ENCODE results near the gene ADCY2.

The ADCY2 gene

GRCh38 chr5:7745882-7746610, 350.1 kb downstream of the ADCY2 start:
- DNase-seq (ENCODE audit: low read depth), result no peak

DNA sequence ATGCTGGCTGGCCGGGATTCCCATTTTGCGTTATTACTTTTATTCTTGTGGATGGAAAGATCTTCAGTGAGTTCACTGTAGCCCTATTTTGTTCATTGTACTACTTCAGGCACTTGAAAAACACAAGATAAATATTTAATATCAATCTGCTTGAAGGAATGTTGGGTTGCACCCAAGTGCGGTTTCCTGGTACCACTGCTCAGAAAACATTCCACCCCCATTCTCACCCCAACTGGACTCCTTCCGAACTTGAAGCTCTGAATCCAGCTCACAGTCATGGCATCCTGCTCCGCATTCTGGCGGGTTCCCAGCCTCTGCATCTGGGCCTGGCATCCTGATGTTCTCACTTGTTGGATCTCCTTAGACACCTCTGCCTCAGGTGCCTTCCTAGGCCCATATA, 351.8 kb downstream of the ADCY2 start:
- DNase-seq (ENCODE audit: low read depth), result no peak

GRCh38 chr5:7749626-7750025, 353.7 kb downstream of the ADCY2 start:
- no peak for DNase-seq (ENCODE audit: low read depth)

- no peak for DNase-seq (ENCODE audit: low read depth)
These were observed 355.9 kb downstream of the ADCY2 start for GRCh38 chr5:7751874-7752273.

GRCh38 chr5:7753181-7753580, 357.2 kb downstream of the ADCY2 start:
- no peak for DNase-seq (ENCODE audit: low read depth)

DNA sequence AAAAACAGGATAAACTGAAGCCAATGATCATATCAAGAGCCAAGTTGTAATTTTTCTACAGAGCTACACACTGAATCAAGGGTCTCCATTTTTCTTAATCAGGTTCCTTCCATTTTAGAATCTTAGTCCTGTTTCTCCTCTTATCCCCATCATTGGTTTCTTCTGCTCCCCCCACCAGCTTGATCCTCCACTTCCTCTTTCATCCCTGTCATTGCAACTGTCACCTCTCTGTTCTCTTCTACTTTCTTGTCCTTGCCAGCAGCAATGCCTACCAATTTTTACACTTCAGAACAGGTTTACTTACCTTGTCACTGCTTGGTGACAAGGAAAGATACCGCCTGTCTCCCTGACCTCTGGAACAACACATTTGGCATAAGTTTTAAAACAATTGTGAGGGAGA, 357.7 kb downstream of the ADCY2 start:
- no peak for DNase-seq (ENCODE audit: low read depth)

DNA sequence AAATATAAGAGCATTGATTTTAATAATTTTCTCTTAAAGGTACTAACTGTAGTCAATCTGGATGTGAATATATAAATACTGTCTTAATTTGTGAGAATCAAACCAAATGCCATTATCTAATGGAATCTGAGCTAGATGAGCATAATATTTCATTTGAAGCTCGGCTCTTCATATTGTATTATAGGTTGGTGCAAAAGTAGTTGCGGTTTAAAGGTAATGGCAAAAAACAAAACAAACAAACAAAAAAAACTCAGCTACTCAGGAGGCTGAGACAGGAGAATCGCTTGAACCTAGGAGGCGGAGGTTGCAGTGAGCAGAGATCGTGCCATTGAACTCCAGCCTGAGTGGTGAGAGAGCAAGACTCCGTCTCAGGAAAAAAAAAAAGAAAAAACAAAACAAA, 358.6 kb downstream of the ADCY2 start:
- DNase-seq (ENCODE audit: low read depth), result no peak

DNA sequence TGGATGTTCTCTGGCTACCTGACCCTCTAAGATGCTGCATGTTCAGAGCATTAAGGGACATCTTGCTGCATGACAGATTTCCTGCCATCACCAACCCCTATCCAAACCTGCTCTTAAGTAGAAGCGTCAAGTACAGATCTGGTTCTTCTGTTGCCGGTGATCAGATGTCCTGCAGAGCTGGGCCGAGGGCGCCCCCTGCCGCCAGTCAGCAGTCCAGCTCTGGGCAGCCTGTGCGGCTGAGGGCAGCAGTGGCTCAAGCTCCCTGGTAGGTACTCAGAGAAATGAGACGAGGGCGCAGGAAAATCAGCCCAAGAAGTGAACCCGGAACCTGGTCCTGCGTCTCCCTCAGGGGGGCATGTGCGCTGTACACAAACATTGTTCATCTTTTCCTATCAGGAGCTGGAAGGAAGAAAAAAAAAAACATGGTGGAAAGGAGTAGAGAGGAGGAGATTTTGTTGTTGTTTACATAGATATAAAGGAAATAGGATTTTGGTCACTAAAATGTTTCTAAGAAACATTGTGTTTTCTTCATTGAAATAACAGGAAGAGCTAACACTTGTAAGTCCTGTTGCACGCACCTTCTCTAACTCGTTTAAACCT, 359.2 kb downstream of the ADCY2 start:
- no peak for DNase-seq (ENCODE audit: low read depth)

- DNase-seq (ENCODE audit: low read depth), result no peak
These were observed 360.0 kb downstream of the ADCY2 start for GRCh38 chr5:7755958-7756357.

DNA sequence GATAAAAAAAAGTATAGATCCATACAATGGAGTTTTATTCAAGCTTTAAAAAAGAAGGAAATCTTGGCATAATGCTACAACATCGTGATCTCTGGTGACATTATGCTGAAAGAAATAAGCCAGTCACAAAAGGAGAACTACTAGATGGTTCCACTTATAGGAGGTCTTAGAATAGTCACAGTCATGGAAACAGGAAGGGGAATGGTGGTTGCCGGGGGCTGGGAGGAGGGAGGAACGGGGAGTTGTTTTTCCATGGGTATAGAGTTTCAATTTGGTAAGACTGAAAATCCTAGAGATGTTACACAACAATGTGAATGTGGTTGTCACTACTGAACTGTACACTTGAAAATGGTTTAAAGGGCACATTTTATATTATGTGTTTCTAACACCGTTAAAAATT, 360.5 kb downstream of the ADCY2 start:
- no peak for DNase-seq (ENCODE audit: low read depth)

- DNase-seq (ENCODE audit: low read depth), result no peak
These were observed 363.4 kb downstream of the ADCY2 start for GRCh38 chr5:7759257-7759871.

DNA sequence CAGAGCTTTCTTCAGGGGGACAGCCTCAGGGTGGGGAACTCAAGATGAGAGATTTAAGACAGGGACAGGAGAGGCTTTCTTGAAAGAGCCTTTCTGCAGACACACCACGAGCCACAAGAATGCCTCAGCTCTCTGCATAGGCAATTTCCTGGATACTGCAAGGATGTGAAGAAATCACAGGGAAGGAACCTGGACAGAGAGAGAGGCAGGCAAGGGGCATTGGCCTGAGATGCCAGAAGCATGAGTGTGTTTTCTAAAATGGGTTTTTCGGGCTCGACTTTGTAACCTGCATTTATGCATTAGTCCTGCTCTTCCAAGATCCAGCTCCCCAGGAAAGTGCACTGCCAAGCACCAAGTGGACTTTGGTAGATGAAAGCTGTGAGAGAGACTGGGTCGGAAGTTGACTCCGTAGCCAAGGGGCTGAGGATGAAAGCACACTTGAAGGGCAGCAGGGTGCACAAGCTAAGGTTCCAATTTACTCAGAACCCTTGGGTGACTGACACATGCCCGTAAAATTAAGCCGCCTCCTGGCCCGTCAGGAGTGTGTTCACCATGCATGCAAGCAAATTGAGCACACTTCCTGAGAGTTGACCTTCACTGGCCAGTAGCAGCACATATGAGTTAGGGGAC, 364.1 kb downstream of the ADCY2 start:
- DNase-seq (ENCODE audit: low read depth), result no peak

GRCh38 chr5:7762267-7762666, 366.3 kb downstream of the ADCY2 start:
- DNase-seq (ENCODE audit: low read depth), result no peak

DNA sequence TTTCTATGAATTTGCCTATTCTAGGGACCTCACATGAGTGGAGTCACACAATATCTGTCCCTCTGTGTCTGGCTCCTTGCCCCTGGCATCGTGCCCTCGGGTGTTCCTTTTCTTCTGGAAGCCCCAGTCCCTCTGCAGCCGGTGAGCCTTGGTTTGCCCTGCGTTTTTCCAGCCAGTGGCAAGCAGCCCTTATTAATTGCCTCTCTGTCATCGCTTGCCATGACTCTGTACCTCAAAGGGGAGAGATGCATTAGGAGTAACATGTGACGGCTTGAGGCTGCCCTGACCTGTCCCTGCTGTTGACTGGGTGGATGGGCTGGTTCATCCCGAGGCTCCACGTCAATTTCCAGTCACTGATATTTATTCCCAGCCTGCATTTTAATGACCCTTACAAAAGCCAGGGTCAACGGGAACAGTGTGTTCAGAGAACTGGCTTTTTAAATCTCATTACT, 367.7 kb downstream of the ADCY2 start:
- no peak for DNase-seq (ENCODE audit: low read depth)

DNA sequence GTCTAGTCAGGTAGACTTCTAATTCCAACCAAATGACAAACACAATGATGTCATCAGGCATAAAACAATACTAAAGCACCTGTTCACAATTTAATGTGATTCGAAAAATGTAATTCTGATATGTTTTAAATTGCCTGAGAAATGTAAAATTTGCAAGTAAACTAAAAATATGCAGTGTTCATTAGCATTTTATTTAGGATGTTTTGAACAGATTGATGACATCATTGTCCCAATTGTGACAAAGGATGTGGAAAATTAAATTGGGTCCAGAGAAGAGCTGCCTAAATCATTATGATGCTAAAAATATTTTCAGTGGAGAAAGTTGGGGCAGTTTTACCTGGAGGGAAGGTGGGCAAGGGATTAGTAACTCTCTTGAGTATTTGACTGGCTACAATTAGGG, 368.5 kb downstream of the ADCY2 start:
- no peak for DNase-seq (ENCODE audit: low read depth)

DNA sequence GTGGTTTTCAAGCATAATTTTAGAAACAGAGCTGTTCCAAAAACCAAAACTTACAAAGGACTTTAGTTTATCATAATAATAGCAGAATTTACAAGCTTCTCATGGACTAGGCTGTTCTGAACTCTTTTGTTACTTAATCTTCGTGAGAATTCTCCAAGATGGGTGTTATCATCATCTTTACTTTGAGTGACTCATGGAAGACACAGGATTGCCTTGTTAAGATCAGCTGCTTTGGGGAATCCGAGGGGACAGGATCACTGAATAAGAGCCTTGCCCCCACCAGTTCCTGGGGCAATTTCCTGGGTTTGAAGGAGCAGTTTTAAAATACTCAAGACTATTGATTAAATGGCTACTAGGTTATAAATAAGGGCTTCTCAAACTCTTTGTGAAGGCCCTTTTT, 374.5 kb downstream of the ADCY2 start:
- DNase-seq (ENCODE audit: low read depth), result no peak

DNA sequence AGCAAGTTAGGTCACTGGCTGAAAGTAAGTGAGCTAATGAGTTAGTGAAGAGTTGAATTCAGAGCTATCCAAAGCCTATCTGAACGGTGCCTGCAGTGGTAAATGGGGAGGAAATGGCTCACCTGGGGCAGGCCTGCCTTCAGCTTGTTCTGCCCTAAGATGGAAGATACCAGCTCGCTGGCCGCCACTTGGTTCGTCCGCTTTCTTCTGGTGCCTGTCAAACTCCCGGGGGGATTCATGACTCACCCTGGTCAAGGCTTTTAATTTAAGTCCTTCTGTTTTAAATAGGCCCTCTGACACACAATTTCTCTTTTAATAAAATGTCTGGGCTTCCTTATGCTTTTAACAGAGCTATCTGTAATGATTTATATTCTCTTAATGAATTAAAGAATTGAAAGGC, 376.2 kb downstream of the ADCY2 start:
- no peak for DNase-seq (ENCODE audit: low read depth)

GRCh38 chr5:7773178-7773577, 377.2 kb downstream of the ADCY2 start:
- no peak for DNase-seq (ENCODE audit: low read depth)

- DNase-seq (ENCODE audit: low read depth), result no peak
These were observed 380.5 kb downstream of the ADCY2 start for GRCh38 chr5:7776442-7776841.

DNA sequence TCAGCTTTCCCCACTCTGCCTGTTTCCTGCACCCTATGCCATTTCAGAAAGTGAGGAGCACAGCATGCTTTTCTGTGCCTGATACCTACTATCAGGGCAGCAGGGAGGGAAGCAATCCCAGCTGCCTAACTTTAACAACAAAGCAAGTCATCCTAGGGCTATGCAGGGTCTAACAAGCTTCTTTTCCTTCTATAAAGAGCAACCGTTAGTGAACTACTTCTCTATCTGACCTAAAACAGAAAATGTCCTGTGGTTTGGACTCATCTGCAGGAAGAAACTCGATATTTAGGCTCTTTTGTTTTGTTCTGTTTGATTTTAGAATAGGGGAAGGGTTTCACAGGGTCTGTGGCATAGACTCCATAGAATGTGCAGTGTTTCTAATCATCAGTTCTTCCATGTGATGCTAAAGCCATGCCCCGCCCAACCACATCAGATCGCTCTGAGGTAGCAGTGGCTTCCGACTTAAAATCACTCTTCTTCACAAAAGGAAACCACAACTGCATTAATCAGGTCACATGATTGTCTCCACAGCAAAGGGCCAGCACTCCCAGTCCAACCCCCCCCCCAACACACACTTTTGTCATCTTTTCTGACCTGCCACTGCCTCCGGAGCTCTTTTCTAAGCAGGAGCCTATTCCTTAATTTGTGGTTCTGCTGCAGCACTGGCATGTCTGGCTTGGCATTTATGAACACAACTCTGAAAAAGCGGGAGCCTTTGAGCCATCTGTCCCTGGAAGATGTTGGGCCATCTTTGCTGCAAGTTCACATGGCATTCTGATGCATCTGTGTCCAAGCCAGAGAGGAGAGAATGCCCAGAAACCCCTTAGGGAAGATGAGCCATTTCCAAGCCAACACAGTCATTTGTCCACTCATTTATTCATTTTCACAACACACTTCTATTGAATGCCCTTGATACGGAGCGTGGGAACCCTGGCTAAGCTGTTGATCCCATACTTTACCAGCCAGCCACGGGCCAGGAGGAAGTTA, 383.4 kb downstream of the ADCY2 start:
- DNase-seq (ENCODE audit: low read depth), result no peak

GRCh38 chr5:7781899-7782298, 386.0 kb downstream of the ADCY2 start:
- DNase-seq (ENCODE audit: low read depth), result no peak

Data from activated gamma-delta T cell treated with anti-CD3 and anti-CD28 coated beads, Interleukin-2, amount 50 U/mL, for 16 hours (primary cell).